Endodermal cell (in vitro differentiated cells): ENCODE results near the gene INSC. TPM values are rescaled to one million over a fixed set of nuclear protein-coding genes. Genes with fewer than 3 reads are reported as not detected.

Experiments
- DNase-seq: peaks from one replicate; pipeline ENCODE4 v3.0.0-alpha.2; 2017
- H3K27ac ChIP-seq: 2 replicates; pipeline ENCODE4 v1.5.1; 2013; ENCODE audit warnings: mild to moderate bottlenecking, low read depth, low read length, moderate library complexity
- H3K27me3 ChIP-seq: 2 replicates; pipeline ENCODE4 v1.6.1; 2013; ENCODE audit warnings: mild to moderate bottlenecking, low read length, moderate library complexity; ENCODE audit not compliant: insufficient read depth, control insufficient read depth, poor library complexity, severe bottlenecking
- H3K36me3 ChIP-seq: 2 replicates; pipeline ENCODE4 v1.7.0; 2013; ENCODE audit warnings: mild to moderate bottlenecking, low read length, moderate library complexity; ENCODE audit not compliant: control insufficient read depth, insufficient read depth
- H3K4me1 ChIP-seq: one replicate; pipeline ENCODE4 v1.7.0; 2013; ENCODE audit warnings: low read length; ENCODE audit not compliant: control insufficient read depth, insufficient read depth
- H3K4me3 ChIP-seq: 2 replicates; pipeline ENCODE4 v1.5.1; 2013; ENCODE audit warnings: mild to moderate bottlenecking, low read length, moderate library complexity
- H3K9ac ChIP-seq: 2 replicates; pipeline ENCODE4 v1.6.1; 2013; ENCODE audit warnings: mild to moderate bottlenecking, low read length, moderate library complexity; ENCODE audit not compliant: poor library complexity, severe bottlenecking; ENCODE audit errors: extremely low read depth
- H3K9me3 ChIP-seq: 2 replicates; pipeline ENCODE4 v1.6.1; 2013; ENCODE audit warnings: mild to moderate bottlenecking, low read length, moderate library complexity; ENCODE audit not compliant: control insufficient read depth
- H3K27ac Mint-ChIP-seq: 2 replicates; pipeline ENCODE4 v1.8.0; 2020; ENCODE audit warnings: mixed read lengths
- H3K27me3 Mint-ChIP-seq: 2 replicates; pipeline ENCODE4 v1.8.0; 2021; ENCODE audit warnings: mild to moderate bottlenecking, mixed read lengths; ENCODE audit not compliant: insufficient read depth
- H3K36me3 Mint-ChIP-seq: 2 replicates; pipeline ENCODE4 v1.8.0; 2020; ENCODE audit warnings: low read depth, mixed read lengths
- H3K4me1 Mint-ChIP-seq: 2 replicates; pipeline ENCODE4 v1.8.0; 2020; ENCODE audit warnings: mixed read lengths
- H3K4me3 Mint-ChIP-seq: 2 replicates; pipeline ENCODE4 v1.8.0; 2020; ENCODE audit warnings: mild to moderate bottlenecking, moderate library complexity, mixed read lengths
- H3K9me3 Mint-ChIP-seq: 2 replicates; pipeline ENCODE4 v1.8.0; 2020; ENCODE audit warnings: mild to moderate bottlenecking, mixed read lengths
- CTCF ChIP-seq: fragments of 200-600 bp; sonication (generic); conservative IDR thresholded peaks from 2 replicates; pipeline ENCODE4 v1.5.0; 2021; ENCODE audit warnings: antibody characterized with exemption, mild to moderate bottlenecking
- WGBS, 2 experiments: methylation state at CpG; one replicate each; pipeline versions ENCODE4 v1.1.5 to v1.1.7; 2013; ENCODE audit warnings: missing lambda C conversion rate in 2 of 2, mixed read lengths in 1 of 2; ENCODE audit not compliant: insufficient coverage in 1 of 2, insufficient read length in 1 of 2; 5-methylcytosine and 5-hydroxymethylcytosine counted together
- total RNA-seq, 2 donors: library from RNA; stranded (reverse); fragmentation: NEBNext Ultra II Directional in 1 of 2; extraction: Animal tissue kit (Norgen Biotek cat#: 25700) in 1 of 2; gene quantifications; 2 replicates in 1 of 2; 3 replicates in 1 of 2; pipeline ENCODE4 v1.2.1, GENCODE V29; 2021

The INSC gene
- total RNA-seq, 2 donors from 2014 or later: not detected

- Mint-ChIP-seq H3K4me3 (no peak overlapping the region), H3K4me1 (peaks cover 7% of the 10 kb centered on the region), H3K27me3 (peaks cover 30% of the 10 kb centered on the region), H3K36me3 (no peaks in the 10 kb centered on the region), H3K9me3 (no peaks in the 10 kb centered on the region), H3K27ac (no peak overlapping the region)
- Histone ChIP-seq H3K27me3 (no peaks in the 10 kb centered on the region), H3K9me3 (no peaks in the 10 kb centered on the region), H3K4me1 (no peaks in the 10 kb centered on the region), H3K4me3 (no peak overlapping the region), H3K27ac (no peak overlapping the region), H3K36me3 (no peaks in the 10 kb centered on the region), H3K9ac (no peak overlapping the region)
- no peak for DNase-seq
- no peak for TF ChIP-seq CTCF
- 93% methylated on average over 2 of the region's 2 CpGs; no CpG with 5 or more reads in 1 of the 2 experiments for WGBS, 2 experiments
Observed at GRCh38 chr11:15179167-15179566, 64.4 kb downstream of the INSC start.

- no peak for TF ChIP-seq CTCF
- no peak overlapping the region for H3K27ac Mint-ChIP-seq
- no peak overlapping the region for H3K9ac ChIP-seq
- no peak for DNase-seq
- WGBS, 2 experiments: no CpG with 5 or more reads among the region's 4 CpGs
- H3K4me3 Mint-ChIP-seq: no peak overlapping the region
- no peak overlapping the region for H3K4me3 ChIP-seq
- H3K9me3 ChIP-seq: no peaks in the 10 kb centered on the region
- peaks cover 29% of the 10 kb centered on the region for H3K27me3 Mint-ChIP-seq
- no peaks in the 10 kb centered on the region for H3K4me1 ChIP-seq
- no peaks in the 10 kb centered on the region for H3K27me3 ChIP-seq
- no peaks in the 10 kb centered on the region for H3K9me3 Mint-ChIP-seq
- H3K4me1 Mint-ChIP-seq: peaks cover 2% of the 10 kb centered on the region
- no peak overlapping the region for H3K27ac ChIP-seq
- no peaks in the 10 kb centered on the region for H3K36me3 ChIP-seq
- no peaks in the 10 kb centered on the region for H3K36me3 Mint-ChIP-seq
Observed at GRCh38 chr11:15180212-15180792, 65.6 kb downstream of the INSC start.

GRCh38 chr11:15182372-15182771 is 67.6 kb downstream of the INSC start:
- Mint-ChIP-seq H3K36me3 (no peaks in the 10 kb centered on the region), H3K4me1 (peaks cover 7% of the 10 kb centered on the region), H3K27ac (no peak overlapping the region), H3K4me3 (no peak overlapping the region), H3K9me3 (no peaks in the 10 kb centered on the region), H3K27me3 (peaks cover 19% of the 10 kb centered on the region)
- H3K36me3 ChIP-seq: no peaks in the 10 kb centered on the region
- H3K9me3 ChIP-seq: no peaks in the 10 kb centered on the region
- no peak for DNase-seq
- no peak overlapping the region for H3K27ac ChIP-seq
- H3K4me1 ChIP-seq: no peaks in the 10 kb centered on the region
- H3K9ac ChIP-seq: no peak overlapping the region
- no peak overlapping the region for H3K4me3 ChIP-seq
- H3K27me3 ChIP-seq: no peaks in the 10 kb centered on the region
- 83% methylated on average over 1 of the region's 1 CpG; no CpG with 5 or more reads in 1 of the 2 experiments for WGBS, 2 experiments
- no peak for TF ChIP-seq CTCF
